ENCODE results near the gene VCP. TPM values are rescaled to one million over a fixed set of nuclear protein-coding genes. Genes with fewer than 3 reads are reported as not detected.

VCP gene
- total RNA-seq, 1 experiment from 2014 or later, result 208 TPM

GRCh38 chr9:35089434-35089833, 17.0 kb upstream of the VCP start:
- no peak overlapping the region for H3K4me3 Mint-ChIP-seq (ENCODE audit: low read depth, unreplicated experiment)
- TF ChIP-seq CTCF (IDR thresholded peaks at IDR 0.05; ENCODE audit: unreplicated experiment), result no peak
- H3K9me3 Mint-ChIP-seq (ENCODE audit: low read depth, unreplicated experiment), result no peaks in the 10 kb centered on the region
- no peaks in the 10 kb centered on the region for H3K27me3 Mint-ChIP-seq (ENCODE audit: unreplicated experiment)
- no peak overlapping the region for H3K27ac Mint-ChIP-seq (ENCODE audit: unreplicated experiment)
- H3K4me1 Mint-ChIP-seq (ENCODE audit: low read depth, unreplicated experiment), result no peaks in the 10 kb centered on the region
- intact Hi-C loops (cut with micrococcal nuclease; ENCODE audit: unreplicated experiment), result no loop called here
- DNase-seq, result no peak
- H3K36me3 Mint-ChIP-seq (ENCODE audit: insufficient read depth, unreplicated experiment), result no peaks in the 10 kb centered on the region
- no TSS peak for BruUV-seq (replicated peaks)
- CTCF ChIA-PET, result no interaction called here

- Mint-ChIP-seq H3K4me1 (ENCODE audit: low read depth, unreplicated experiment) (peaks cover 4% of the 10 kb centered on the region), H3K27ac (ENCODE audit: unreplicated experiment) (no peak overlapping the region), H3K36me3 (ENCODE audit: insufficient read depth, unreplicated experiment) (peaks cover 4% of the 10 kb centered on the region), H3K9me3 (ENCODE audit: low read depth, unreplicated experiment) (no peaks in the 10 kb centered on the region), H3K27me3 (ENCODE audit: unreplicated experiment) (no peaks in the 10 kb centered on the region), H3K4me3 (ENCODE audit: low read depth, unreplicated experiment) (no peak overlapping the region)
- TF ChIP-seq CTCF (IDR thresholded peaks at IDR 0.05; ENCODE audit: unreplicated experiment), result no peak
- no peak for DNase-seq
- intact Hi-C loops (cut with micrococcal nuclease; ENCODE audit: unreplicated experiment), result no loop called here
- CTCF ChIA-PET, result no interaction called here
- BruUV-seq (replicated peaks), result no TSS peak
Measured at GRCh38 chr9:35085078-35085477, 12.7 kb upstream of the VCP start.

- TF ChIP-seq CTCF (IDR thresholded peaks at IDR 0.05; ENCODE audit: unreplicated experiment), result no peak
- DNase-seq, result peak; percentile 84
- H3K9me3 Mint-ChIP-seq (ENCODE audit: low read depth, unreplicated experiment), result no peaks in the 10 kb centered on the region
- intact Hi-C loops (cut with micrococcal nuclease; ENCODE audit: unreplicated experiment), result no loop called here
- no peaks in the 10 kb centered on the region for H3K27me3 Mint-ChIP-seq (ENCODE audit: unreplicated experiment)
- peaks cover 18% of the 10 kb centered on the region for H3K4me1 Mint-ChIP-seq (ENCODE audit: low read depth, unreplicated experiment)
- no TSS peak for BruUV-seq (replicated peaks)
- H3K36me3 Mint-ChIP-seq (ENCODE audit: insufficient read depth, unreplicated experiment), result peaks cover 19% of the 10 kb centered on the region
- H3K27ac Mint-ChIP-seq (ENCODE audit: unreplicated experiment), result peak within 1 kb of the TSS; percentile 67
- CTCF ChIA-PET, result interaction anchor here (0.6 to 0.9 kb wide), 9 partner anchors 8 to 431 kb away, joined by 3 to 9 read pairs (median 4); partner anchors contain the start of genes STOML2 and UNC13B
- peak within 1 kb of the TSS; percentile 81 for H3K4me3 Mint-ChIP-seq (ENCODE audit: low read depth, unreplicated experiment)
Measured at GRCh38 chr9:35079426-35080341, 7.3 kb upstream of the VCP start, which contains the start of gene FANCG. FANCG (minus strand) TSS chr9:35079942; CDS start chr9:35079524, 418 bp downstream.

GRCh38 chr9:35079041-35079425, 6.6 kb upstream of the VCP start:
- Mint-ChIP-seq H3K4me3 (ENCODE audit: low read depth, unreplicated experiment) (peak overlapping the region; percentile 81), H3K9me3 (ENCODE audit: low read depth, unreplicated experiment) (no peaks in the 10 kb centered on the region), H3K27ac (ENCODE audit: unreplicated experiment) (peak overlapping the region; percentile 67), H3K27me3 (ENCODE audit: unreplicated experiment) (no peaks in the 10 kb centered on the region), H3K4me1 (ENCODE audit: low read depth, unreplicated experiment) (peaks cover 18% of the 10 kb centered on the region), H3K36me3 (ENCODE audit: insufficient read depth, unreplicated experiment) (peaks cover 19% of the 10 kb centered on the region)
- CTCF ChIA-PET, result interaction anchor here (0.9 kb wide), 1 partner anchor 27 kb away, joined by 3 read pairs; no protein-coding TSS in a partner anchor
- TSS peak; percentile 52 for BruUV-seq (replicated peaks)
- intact Hi-C loops (cut with micrococcal nuclease; ENCODE audit: unreplicated experiment), result no loop called here
- TF ChIP-seq CTCF (IDR thresholded peaks at IDR 0.05; ENCODE audit: unreplicated experiment), result no peak
- DNase-seq, result no peak

All from Calu3 (cell line).